Smooth muscle cell (in vitro differentiated cells): ENCODE measurements around the gene WEE2. TPM values are rescaled to one million over a fixed set of nuclear protein-coding genes. Genes with fewer than 3 reads are reported as not detected.

Experiments used
- DNase-seq: peaks from one replicate; lab custom pipeline; 2025; ENCODE audit not compliant: unreplicated experiment; lab: John Stamatoyannopoulos, UW
- H2AFZ ChIP-seq: fragments of 200-600 bp; sonication (generic); 2 replicates; pipeline ENCODE4 v1.6.0; 2016; ENCODE audit warnings: antibody characterized with exemption, low read depth, mild to moderate bottlenecking
- H3F3A ChIP-seq: fragments of 200-600 bp; sonication (generic); 2 replicates; pipeline ENCODE4 v1.6.0; 2017; ENCODE audit warnings: antibody characterized with exemption, low read depth
- H3K27ac ChIP-seq: fragments of 200-600 bp; sonication (generic); 2 replicates; pipeline ENCODE4 v1.5.1; 2016; ENCODE audit warnings: low read depth, mild to moderate bottlenecking
- H3K27me3 ChIP-seq: fragments of 200-600 bp; sonication (generic); 2 replicates; pipeline ENCODE4 v1.6.1; 2016; ENCODE audit warnings: low read depth, mild to moderate bottlenecking
- H3K36me3 ChIP-seq: fragments of 200-600 bp; sonication (generic); 2 replicates; pipeline ENCODE4 v1.5.1; 2016; ENCODE audit warnings: low read depth
- H3K4me1 ChIP-seq: fragments of 200-600 bp; sonication (generic); 2 replicates; pipeline ENCODE4 v1.5.1; 2016; ENCODE audit warnings: low read depth
- H3K4me2 ChIP-seq: fragments of 200-600 bp; sonication (generic); 2 replicates; pipeline ENCODE4 v1.6.0; 2016; ENCODE audit warnings: mild to moderate bottlenecking
- H3K4me3 ChIP-seq: fragments of 200-600 bp; sonication (generic); 2 replicates; pipeline ENCODE4 v1.5.1; 2016; ENCODE audit warnings: mild to moderate bottlenecking
- H3K79me2 ChIP-seq: fragments of 200-600 bp; sonication (generic); 2 replicates; pipeline ENCODE4 v1.6.0; 2016; ENCODE audit warnings: low read depth, mild to moderate bottlenecking
- H3K9ac ChIP-seq: fragments of 200-600 bp; sonication (generic); 2 replicates; pipeline ENCODE4 v1.6.0; 2016; ENCODE audit warnings: low read depth
- H3K9me3 ChIP-seq: fragments of 200-600 bp; sonication (generic); replicated peaks from 2 replicates; pipeline ENCODE4 v1.5.1; 2016; ENCODE audit warnings: low read depth
- H4K20me1 ChIP-seq: fragments of 200-600 bp; sonication (generic); 2 replicates; pipeline ENCODE4 v1.6.0; 2016; ENCODE audit warnings: low read depth
- CTCF ChIP-seq: fragments of 200-600 bp; sonication (generic); IDR thresholded peaks from 2 replicates; pipeline ENCODE4 v1.5.1; 2017; ENCODE audit warnings: borderline replicate concordance, mild to moderate bottlenecking, antibody characterized with exemption; ENCODE audit not compliant: insufficient read depth, poor library complexity, severe bottlenecking
- WGBS: methylation state at CpG from one replicate; pipeline ENCODE4 v1.1.7; 2016; ENCODE audit warnings: low lambda C conversion rate; 5-methylcytosine and 5-hydroxymethylcytosine counted together
- polyA plus RNA-seq: library from polyadenylated mRNA; unstranded; fragments of >200 nt; fragmentation: Nextera tagmentation; extraction: Ambion mirVana; gene quantifications from 2 replicates; pipeline ENCODE4 v1.2.1, GENCODE V29; 2016
- total RNA-seq: library from RNA; depleted of rRNA; stranded (reverse); fragments of >200 nt; gene quantifications from 2 replicates; pipeline ENCODE4 v1.2.3, GENCODE V29; 2014

The WEE2 gene
- total and polyA plus RNA-seq, 2 experiments from 2014 or later: not detected

- no peak overlapping the region for H3K9ac ChIP-seq
- no peaks in the 10 kb centered on the region for H3K27me3 ChIP-seq
- H3K4me2 ChIP-seq: no peak overlapping the region
- no peak overlapping the region for H3K27ac ChIP-seq
- H2AFZ ChIP-seq: no peak overlapping the region
- no peak for DNase-seq
- peaks cover 5% of the 10 kb centered on the region for H3F3A ChIP-seq
- peaks cover 55% of the 10 kb centered on the region for H4K20me1 ChIP-seq
- H3K4me3 ChIP-seq: no peak overlapping the region
- H3K36me3 ChIP-seq: no peaks in the 10 kb centered on the region
- H3K9me3 ChIP-seq: no peaks in the 10 kb centered on the region
- WGBS: 100% methylated on average over 1 of the region's 1 CpG
- peaks cover 4% of the 10 kb centered on the region for H3K4me1 ChIP-seq
- H3K79me2 ChIP-seq: peaks cover 3% of the 10 kb centered on the region
- no peak for TF ChIP-seq CTCF
Observed at GRCh38 chr7:141698247-141699015, 9.7 kb upstream of the WEE2 start.

GRCh38 chr7:141699860-141700259, 8.3 kb upstream of the WEE2 start:
- Histone ChIP-seq H3K9me3 (no peaks in the 10 kb centered on the region), H3K4me1 (peaks cover 15% of the 10 kb centered on the region), H3K79me2 (peaks cover 3% of the 10 kb centered on the region), H3K4me2 (peak overlapping the region; percentile 96), H3K4me3 (no peak overlapping the region), H3K27me3 (no peaks in the 10 kb centered on the region), H4K20me1 (peaks cover 43% of the 10 kb centered on the region), H3F3A (peaks cover 5% of the 10 kb centered on the region), H3K36me3 (no peaks in the 10 kb centered on the region), H3K9ac (no peak overlapping the region), H3K27ac (no peak overlapping the region), H2AFZ (no peak overlapping the region)
- DNase-seq: no peak
- no peak for TF ChIP-seq CTCF
- WGBS: 88% methylated on average over 3 of the region's 3 CpGs

- H3K36me3 ChIP-seq: no peaks in the 10 kb centered on the region
- WGBS: 50% methylated on average over 5 of the region's 5 CpGs
- no peak for DNase-seq
- no peak overlapping the region for H3K27ac ChIP-seq
- no peaks in the 10 kb centered on the region for H3K27me3 ChIP-seq
- no peak overlapping the region for H2AFZ ChIP-seq
- H3K79me2 ChIP-seq: peaks cover 3% of the 10 kb centered on the region
- no peak for TF ChIP-seq CTCF
- H3F3A ChIP-seq: peaks cover 5% of the 10 kb centered on the region
- peak overlapping the region; percentile 86 for H3K4me3 ChIP-seq
- H3K9me3 ChIP-seq: no peaks in the 10 kb centered on the region
- peak overlapping the region; percentile 96 for H3K4me2 ChIP-seq
- no peak overlapping the region for H3K9ac ChIP-seq
- peaks cover 20% of the 10 kb centered on the region for H3K4me1 ChIP-seq
- H4K20me1 ChIP-seq: peaks cover 39% of the 10 kb centered on the region
Observed at GRCh38 chr7:141700296-141700847, 7.8 kb upstream of the WEE2 start.
